NCI-H1930 (cell line): Measurements from ENCODE around the gene PTGR3.

Experiments used
- DNase-seq, 2 experiments: peaks; one replicate each; lab custom pipeline; 2025; lab: John Stamatoyannopoulos, UW

The PTGR3 gene

DNA sequence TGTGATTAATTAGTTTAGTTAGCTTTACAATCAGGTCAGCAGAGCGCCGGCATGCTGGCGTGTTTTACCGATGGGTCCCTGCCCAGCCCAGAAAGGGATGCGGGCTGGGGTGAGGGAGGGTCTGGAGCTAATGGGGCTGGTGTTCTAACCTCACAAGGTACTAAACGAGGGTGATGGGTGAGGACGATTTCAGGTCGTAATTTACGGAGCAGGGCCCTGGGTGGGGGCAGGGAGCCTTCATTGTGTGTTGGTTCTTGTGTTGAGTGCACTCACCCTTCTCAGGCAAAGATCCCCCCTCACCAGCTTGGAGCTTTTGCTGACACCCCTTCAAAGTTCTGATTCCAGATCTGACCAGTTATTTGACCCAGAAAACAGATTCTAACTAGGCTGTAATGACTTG, 39.5 kb downstream of the PTGR3 start:
- DNase-seq = no peak

DNA sequence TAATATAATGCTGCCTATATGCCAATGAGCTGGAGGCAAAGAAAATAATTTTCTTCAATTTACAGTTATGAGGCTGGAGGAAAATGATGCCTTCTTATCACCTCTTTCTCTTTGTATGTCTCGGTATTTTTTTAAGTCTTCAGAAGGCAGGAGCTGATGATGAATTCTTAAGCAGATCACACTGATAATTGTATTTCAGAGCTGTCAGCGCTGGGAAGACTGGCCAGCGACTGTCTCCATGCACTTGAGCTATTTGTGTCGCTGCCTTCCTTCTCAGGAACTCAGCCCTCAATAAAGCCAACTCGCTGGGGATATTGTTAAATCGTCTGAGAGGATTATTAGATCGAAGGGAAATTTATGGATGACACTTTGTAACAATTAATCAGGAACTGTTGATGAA, 40.3 kb downstream of the PTGR3 start:
- no peak for DNase-seq

DNA sequence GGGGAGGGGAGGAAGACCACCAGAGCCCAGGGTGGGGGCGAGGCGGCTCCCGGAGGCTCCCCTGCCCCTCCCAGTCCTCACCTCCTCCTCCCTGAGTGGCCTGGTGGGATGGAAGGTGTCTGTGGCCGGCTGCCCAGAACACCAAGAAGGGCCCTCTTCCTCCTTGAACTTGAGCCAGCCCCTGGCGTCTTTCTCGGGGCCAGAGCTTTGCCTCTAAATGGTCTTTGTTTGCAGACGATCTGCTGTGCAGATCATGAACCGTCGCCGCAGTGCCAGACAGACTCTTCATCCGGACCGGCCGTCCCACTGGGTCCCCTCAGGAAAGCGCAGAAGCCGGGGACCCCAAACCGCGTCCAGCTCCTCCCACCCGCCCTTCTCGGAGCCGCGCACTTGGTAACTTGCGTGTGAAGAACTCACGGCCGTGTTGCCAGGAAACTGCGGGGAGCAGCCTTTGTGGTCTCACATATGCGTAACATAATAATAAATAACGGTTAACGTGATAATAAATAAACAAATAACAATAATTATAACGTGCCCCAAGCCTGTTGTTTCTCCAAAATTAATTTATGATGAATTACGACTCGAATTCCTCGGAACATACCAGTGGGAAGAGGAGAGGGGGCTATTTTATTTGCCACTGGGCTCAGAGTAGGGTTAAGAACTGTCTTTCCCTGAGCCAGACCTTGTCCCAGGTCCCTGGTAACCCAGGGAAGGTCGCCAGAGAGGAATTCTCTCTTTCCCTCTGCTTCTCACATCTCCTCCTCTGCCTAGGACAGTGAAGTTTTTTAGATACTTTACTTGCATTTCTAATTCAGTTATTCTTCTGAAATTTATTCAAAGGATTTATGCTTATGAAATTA, 41.0 kb downstream of the PTGR3 start:
- no peak for DNase-seq

DNA sequence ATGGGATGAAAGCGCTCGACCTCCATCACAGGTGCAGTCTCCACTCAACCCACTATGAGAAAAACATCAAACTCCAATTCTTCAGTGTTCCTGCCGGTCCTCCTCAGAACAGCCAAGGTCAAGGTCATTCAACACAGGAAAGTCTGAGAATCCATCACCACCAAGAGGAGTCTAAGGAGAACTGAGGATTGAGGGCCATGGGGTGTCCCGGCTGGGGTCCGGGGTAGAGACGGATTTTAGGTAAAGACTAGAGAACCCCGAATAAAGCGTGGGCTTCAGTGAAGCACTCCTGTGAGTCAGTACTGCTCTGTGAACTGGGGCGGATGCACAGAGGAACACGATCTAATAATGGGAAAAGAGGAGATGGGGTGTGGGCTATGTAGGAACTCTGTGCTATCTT, 41.8 kb downstream of the PTGR3 start:
- DNase-seq = no peak

GRCh38 chr18:75165926-75166325, 43.0 kb downstream of the PTGR3 start:
- DNase-seq = no peak

DNA sequence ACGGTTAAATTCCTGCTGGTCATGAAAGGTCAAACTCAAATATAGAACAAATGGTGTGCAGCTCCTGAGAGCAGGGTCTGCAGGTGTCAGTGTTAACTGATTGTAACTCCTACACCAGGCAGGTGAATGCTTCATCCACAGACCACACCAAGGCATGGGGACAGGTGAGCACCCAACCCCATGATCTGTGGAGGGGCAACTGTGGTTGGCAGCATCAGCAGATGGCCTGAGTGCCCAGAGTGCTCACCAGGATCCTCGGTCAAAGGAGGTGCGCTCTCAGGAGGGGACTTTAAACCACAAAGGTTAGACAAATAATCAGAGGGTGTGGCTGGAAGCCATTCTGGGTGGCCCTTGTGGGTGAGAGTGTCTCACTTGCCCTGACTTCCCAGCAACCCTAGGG, 44.5 kb downstream of the PTGR3 start:
- no peak for DNase-seq

DNA sequence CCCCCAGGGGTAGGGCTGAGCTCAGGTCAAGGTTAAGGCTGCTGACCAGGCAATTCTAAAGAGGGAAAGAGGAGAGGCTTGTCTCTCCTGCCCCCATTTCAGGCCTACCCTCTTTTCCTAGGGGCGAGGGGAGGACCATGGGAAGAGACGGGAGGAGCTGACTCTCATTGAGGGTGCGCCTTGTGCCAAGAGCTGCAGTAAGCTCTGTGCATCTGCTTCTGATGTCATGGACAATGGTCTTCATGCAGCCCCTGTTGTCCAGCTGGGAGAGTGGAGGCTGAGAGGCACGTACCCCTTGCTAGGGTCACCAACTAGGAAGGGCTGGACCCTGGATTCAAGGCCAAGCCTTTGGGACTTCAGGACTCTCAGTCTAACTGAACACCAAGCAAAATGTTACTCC, 45.2 kb downstream of the PTGR3 start:
- no peak for DNase-seq

DNA sequence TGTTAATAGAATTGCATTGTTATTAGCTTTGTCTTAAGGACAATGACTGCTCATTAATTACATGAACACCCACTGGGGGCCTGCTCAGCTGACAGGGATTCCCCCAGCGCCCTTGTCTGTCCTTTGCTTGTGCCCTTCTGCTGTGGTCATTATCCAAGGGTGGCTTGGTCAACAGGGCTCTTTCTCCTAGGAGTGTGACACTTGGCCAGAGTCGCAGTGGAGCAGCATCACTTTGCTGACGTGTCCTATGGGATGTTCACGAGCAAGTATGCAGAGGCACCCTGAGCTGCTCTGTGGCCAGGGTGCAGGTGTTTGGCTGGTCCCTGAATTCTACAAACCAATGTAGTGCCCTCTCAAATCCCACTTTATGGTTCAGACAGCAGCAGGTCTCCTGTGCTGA, 46.0 kb downstream of the PTGR3 start:
- DNase-seq = no peak

DNA sequence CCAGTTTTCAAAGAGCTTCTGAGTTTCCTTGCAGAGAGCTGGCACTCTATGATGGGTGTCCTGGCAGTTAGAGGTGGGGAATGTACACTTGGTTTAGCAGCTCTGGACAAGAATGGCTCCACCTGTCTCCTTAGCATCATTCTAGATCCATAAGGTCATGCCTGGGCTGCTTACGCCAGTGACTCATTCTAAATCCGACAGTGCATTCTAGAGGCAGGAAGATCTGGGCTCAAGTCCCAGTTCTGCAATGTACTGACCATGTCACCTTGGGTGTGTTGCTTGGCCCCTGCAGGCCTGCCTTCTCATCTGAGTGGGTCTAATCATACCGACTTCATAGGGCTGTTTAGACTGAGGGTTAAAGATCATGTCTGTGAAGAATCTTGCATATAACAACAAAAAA, 46.5 kb downstream of the PTGR3 start:
- no peak for DNase-seq

- DNase-seq = no peak
These were observed 47.5 kb downstream of the PTGR3 start for GRCh38 chr18:75161256-75162028.

DNA sequence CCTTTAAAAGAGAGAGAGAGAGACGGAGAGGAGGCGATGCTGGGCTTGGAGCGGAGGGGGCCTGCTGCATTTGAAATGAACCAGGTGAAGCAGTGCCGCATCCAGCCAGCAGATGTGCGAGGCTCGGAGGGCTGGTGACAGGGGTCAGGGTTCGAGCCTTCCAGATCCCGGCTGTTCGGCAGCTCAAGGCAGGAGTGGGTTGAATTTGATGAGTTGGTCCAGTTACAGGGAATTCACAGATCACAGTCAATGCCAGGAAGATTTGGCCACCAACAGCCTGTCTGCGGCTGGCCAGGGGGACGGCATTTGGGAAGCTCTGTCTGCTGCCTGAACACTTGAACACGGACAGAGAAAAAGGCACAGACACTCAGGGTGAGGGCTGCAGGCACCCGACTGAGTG, 48.6 kb downstream of the PTGR3 start:
- DNase-seq = no peak

DNA sequence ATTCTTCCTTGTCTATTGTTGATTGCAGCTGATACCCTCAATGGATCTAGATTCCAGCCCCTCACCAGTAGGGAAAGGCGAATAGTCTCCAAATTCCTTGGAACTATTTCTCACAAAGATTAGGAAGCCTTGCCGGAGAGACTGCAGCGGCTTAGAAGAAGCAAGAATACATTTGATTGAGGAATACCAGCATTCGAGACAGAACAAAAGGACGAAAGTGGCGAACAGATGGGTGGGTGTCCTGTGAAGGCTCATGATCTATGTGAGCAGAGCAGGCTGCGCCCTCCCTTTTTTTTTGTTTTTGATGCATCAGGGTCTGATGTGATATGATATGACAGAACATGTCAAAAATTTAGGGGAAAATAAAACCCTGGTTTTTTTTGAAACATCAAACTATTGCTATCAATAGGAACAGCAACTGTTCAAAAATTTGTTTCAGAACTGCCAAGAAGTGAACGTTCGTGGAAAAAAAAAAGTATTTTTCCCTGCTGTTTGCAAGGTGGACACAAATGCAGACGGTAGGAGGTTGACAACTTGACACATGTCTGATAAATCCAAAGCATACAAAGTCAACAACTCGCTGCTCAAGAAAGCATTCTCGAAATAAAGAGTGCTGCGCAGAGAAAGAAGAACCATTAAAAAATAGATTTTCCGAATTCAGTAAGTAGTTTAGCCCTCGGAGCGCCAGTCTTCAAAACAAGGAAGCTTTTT, 49.1 kb downstream of the PTGR3 start:
- no peak for DNase-seq

- DNase-seq = no peak
These were observed 49.8 kb downstream of the PTGR3 start for GRCh38 chr18:75159238-75159518.
